Right lobe of liver (tissue), 6 donors: Measurements from ENCODE around the gene KCNQ1. TPM values are rescaled to one million over a fixed set of nuclear protein-coding genes. Genes with fewer than 3 reads are reported as not detected.

Experiments
- ATAC-seq, 4 donors: fragments of 200-7000 bp; cut with Tn5 transposase; one replicate each; pipeline ENCODE4 v1.9.1; 2020; ENCODE audit warnings: mild to moderate bottlenecking in 4 of 4, moderate library complexity in 4 of 4
- DNase-seq, 3 donors: peaks; one replicate each; pipeline ENCODE4 v3.0.0-alpha.2; 2020
- H3K27ac ChIP-seq, 3 donors: fragments of 200-600 bp; one replicate each; pipeline ENCODE4 v1.8.0; 2022
- H3K27me3 ChIP-seq, 2 donors: fragments of 200-600 bp; one replicate each; pipeline ENCODE4 v1.8.0; 2022
- H3K36me3 ChIP-seq, 4 donors: fragments of 200-600 bp; sonication (generic) in 1 of 4; one replicate each; pipeline versions ENCODE4 v1.5.1 to v1.8.0; 2017 to 2022; ENCODE audit warnings: control low read depth in 1 of 4
- H3K4me1 ChIP-seq, 4 donors: fragments of 200-600 bp; sonication (generic) in 1 of 4; one replicate each; pipeline versions ENCODE4 v1.5.1 to v1.8.0; 2017 to 2022; ENCODE audit warnings: control low read depth in 1 of 4
- H3K4me3 ChIP-seq, 3 donors: fragments of 200-600 bp; one replicate each; pipeline ENCODE4 v1.8.0; 2022
- H3K9me3 ChIP-seq, 4 donors: fragments of 200-600 bp; sonication (generic) in 1 of 4; one replicate each; pipeline versions ENCODE4 v1.5.1 to v1.8.0; 2017 to 2022; ENCODE audit warnings: control low read depth in 1 of 4
- CTCF ChIP-seq, 4 donors: fragments of 200-600 bp in 3 of 4; fragments of 450-650 bp in 1 of 4; IDR thresholded peaks; one replicate each; pipeline versions ENCODE4 v1.5.1 to v1.8.0; 2016 to 2022; ENCODE audit warnings: antibody characterized with exemption in 4 of 4, mild to moderate bottlenecking in 2 of 4
- POLR2A ChIP-seq: fragments of 450-650 bp; IDR thresholded peaks from one replicate; pipeline ENCODE4 v1.6.1; 2017; ENCODE audit warnings: antibody characterized with exemption, mild to moderate bottlenecking
- WGBS: methylation state at CpG from one replicate; pipeline ENCODE4 v1.1.6; 2018; ENCODE audit warnings: low coverage, low lambda C conversion rate; ENCODE audit not compliant: insufficient coverage; ENCODE audit errors: missing lambda C conversion rate; 5-methylcytosine and 5-hydroxymethylcytosine counted together
- intact Hi-C, 2 donors: fragments of 100-400 bp; cut with DNase I; formaldehyde crosslinking; loops; one replicate each; pipeline versions ENCODE4 v1.11.2 to v1.14.1; 2022
- total RNA-seq, 6 experiments: library from RNA; depleted of rRNA in 2 of 6; stranded (reverse); fragments of >200 nt in 2 of 6; fragmentation: NEBNext Ultra II Directional in 3 of 6; extraction: Animal tissue kit (Norgen Biotek cat#: 25700) in 3 of 6; gene quantifications; one replicate each; pipeline versions ENCODE4 v1.1.0 to v1.2.4, GENCODE V29; 2016 to 2023
- donor health status: DM: no; HTN: yes; CAD: no.
- donor health status: DM: no; HTN: no; CAD: no.
- donor health status: DM: no; HTN: no; CAD: no.
- donor health status: DM: no; HTN: yes; CAD: no.
- donor health status: DM: no; HTN: yes; CAD: no.

Gene KCNQ1
- total RNA-seq, 6 experiments from 2014 or later: 0.61 to 2.4 (median 1.8) TPM

GRCh38 chr11:2880646-2881045 is 435.8 kb downstream of the KCNQ1 start:
- no peaks in the 10 kb centered on the region for H3K27me3 ChIP-seq
- H3K4me1 ChIP-seq: peaks cover 0 to 3% (median 0%) of the 10 kb centered on the region in 4 donors
- WGBS: no CpG with 5 or more reads among the region's 7 CpGs
- DNase-seq (no peak), ATAC-seq (no peak)
- H3K36me3 ChIP-seq: no peaks in the 10 kb centered on the region
- no peak for TF ChIP-seq CTCF (IDR thresholded peaks at IDR 0.05)
- TF ChIP-seq POLR2A: no peak
- intact Hi-C loops: no loop called here
- H3K9me3 ChIP-seq: no peaks in the 10 kb centered on the region
- no peak overlapping the region for H3K27ac ChIP-seq
- no peak overlapping the region for H3K4me3 ChIP-seq

- Histone ChIP-seq H3K4me3 (no peak overlapping the region), H3K4me1 (peaks cover 0 to 3% (median 0%) of the 10 kb centered on the region in 4 donors), H3K27me3 (no peaks in the 10 kb centered on the region), H3K36me3 (no peaks in the 10 kb centered on the region), H3K9me3 (no peaks in the 10 kb centered on the region), H3K27ac (no peak overlapping the region)
- no peak for DNase-seq
- no peak for ATAC-seq
- WGBS: 14% methylated on average over 1 of the region's 19 CpGs
- intact Hi-C loops: no loop called here
- TF ChIP-seq POLR2A: no peak
- TF ChIP-seq CTCF (IDR thresholded peaks at IDR 0.05): no peak
Measured at GRCh38 chr11:2881076-2881980, 436.5 kb downstream of the KCNQ1 start.

- Histone ChIP-seq H3K4me1 (peaks cover 0 to 3% (median 0%) of the 10 kb centered on the region in 4 donors), H3K9me3 (no peaks in the 10 kb centered on the region), H3K4me3 (no peak overlapping the region), H3K27ac (no peak overlapping the region), H3K36me3 (no peaks in the 10 kb centered on the region), H3K27me3 (no peaks in the 10 kb centered on the region)
- no peak for TF ChIP-seq CTCF (IDR thresholded peaks at IDR 0.05)
- DNase-seq: no peak
- no peak for ATAC-seq
- intact Hi-C loops: no loop called here
- 56% methylated on average over 5 of the region's 12 CpGs for WGBS
Measured at GRCh38 chr11:2881981-2882375, 437.2 kb downstream of the KCNQ1 start.

GRCh38 chr11:2882396-2883110 is 437.7 kb downstream of the KCNQ1 start:
- TF ChIP-seq POLR2A: no peak
- TF ChIP-seq CTCF (IDR thresholded peaks at IDR 0.05): no peak
- intact Hi-C loops: no loop called here
- Histone ChIP-seq H3K36me3 (no peaks in the 10 kb centered on the region), H3K27ac (no peak overlapping the region), H3K27me3 (no peaks in the 10 kb centered on the region), H3K4me1 (peaks cover 0 to 3% (median 0%) of the 10 kb centered on the region in 4 donors), H3K4me3 (no peak overlapping the region), H3K9me3 (no peaks in the 10 kb centered on the region)
- ATAC-seq (no peak), DNase-seq (no peak)
- 75% methylated on average over 8 of the region's 11 CpGs for WGBS
